Calu3 (cell line): ENCODE data around the gene PRSS33. TPM values are rescaled to one million over a fixed set of nuclear protein-coding genes. Genes with fewer than 3 reads are reported as not detected.
A peak's percentile ranks its signal among the peaks of the same experiment; 100 is the strongest.

ENCODE experiments used
- BruUV-seq: library from RNA; stranded (reverse); fragments of 400-500 nt; replicated peaks from 2 replicates; lab custom pipeline; 2021; lab: Mats Ljungman, UMichigan
- CTCF ChIA-PET: fragments of 300-600 bp; sonication (Branson Sonifier 250); formaldehyde crosslinking; loops from one replicate; lab custom pipeline; 2022; ENCODE audit warnings: antibody characterized with exemption; lab: Charles Lee
- DNase-seq: peaks from one replicate; pipeline ENCODE4 v3.0.0; 2022
- H3K27ac Mint-ChIP-seq: one replicate; pipeline ENCODE4 v1.8.0; 2022; ENCODE audit warnings: mixed read lengths; ENCODE audit not compliant: unreplicated experiment
- H3K27me3 Mint-ChIP-seq: one replicate; pipeline ENCODE4 v1.8.0; 2022; ENCODE audit warnings: mixed read lengths; ENCODE audit not compliant: unreplicated experiment
- H3K36me3 Mint-ChIP-seq: one replicate; pipeline ENCODE4 v1.8.0; 2022; ENCODE audit warnings: mild to moderate bottlenecking, moderate library complexity, mixed read lengths; ENCODE audit not compliant: insufficient read depth, unreplicated experiment
- H3K4me1 Mint-ChIP-seq: one replicate; pipeline ENCODE4 v1.8.0; 2022; ENCODE audit warnings: mild to moderate bottlenecking, low read depth, mixed read lengths; ENCODE audit not compliant: unreplicated experiment
- H3K4me3 Mint-ChIP-seq: one replicate; pipeline ENCODE4 v1.8.0; 2022; ENCODE audit warnings: mild to moderate bottlenecking, low read depth, moderate library complexity, mixed read lengths; ENCODE audit not compliant: unreplicated experiment
- H3K9me3 Mint-ChIP-seq: one replicate; pipeline ENCODE4 v1.8.0; 2022; ENCODE audit warnings: low read depth, mixed read lengths; ENCODE audit not compliant: unreplicated experiment
- CTCF ChIP-seq: fragments of 200-600 bp; IDR thresholded peaks from one replicate; pipeline ENCODE4 v1.8.0; 2022; ENCODE audit warnings: antibody characterized with exemption; ENCODE audit not compliant: unreplicated experiment
- intact Hi-C: fragments of 100-400 bp; cut with micrococcal nuclease; formaldehyde crosslinking; loops from one replicate; pipeline ENCODE4 v1.10.0; 2022; ENCODE audit not compliant: unreplicated experiment
- total RNA-seq: library from RNA; stranded (reverse); gene quantifications from 2 replicates; pipeline ENCODE4 v1.2.3, GENCODE V29; 2022

The PRSS33 gene
- total RNA-seq, 1 experiment from 2014 or later, result 13.2 TPM

- H3K27me3 Mint-ChIP-seq, result no peaks in the 10 kb centered on the region
- CTCF ChIA-PET, result no interaction called here
- intact Hi-C loops, result no loop called here
- H3K36me3 Mint-ChIP-seq, result peaks cover 8% of the 10 kb centered on the region
- H3K4me1 Mint-ChIP-seq, result peaks cover 38% of the 10 kb centered on the region
- no peak for TF ChIP-seq CTCF
- peak overlapping the region; percentile 99 for H3K27ac Mint-ChIP-seq
- no peak overlapping the region for H3K4me3 Mint-ChIP-seq
- BruUV-seq, result no TSS peak
- no peaks in the 10 kb centered on the region for H3K9me3 Mint-ChIP-seq
- no peak for DNase-seq
Observed at GRCh38 chr16:2792940-2793339, 5.6 kb upstream of the PRSS33 start.

- CTCF ChIA-PET, result interaction anchor here (0.8 kb wide), 1 partner anchor 8 kb away, joined by 3 read pairs; no protein-coding TSS in a partner anchor
- intact Hi-C loops, result no loop called here
Observed at GRCh38 chr16:2791174-2791573, 3.8 kb upstream of the PRSS33 start.

GRCh38 chr16:2790631-2791030 lies 3.3 kb upstream of the PRSS33 start:
- Mint-ChIP-seq H3K9me3 (no peaks in the 10 kb centered on the region), H3K4me1 (peaks cover 47% of the 10 kb centered on the region), H3K27ac (no peak overlapping the region), H3K27me3 (no peaks in the 10 kb centered on the region), H3K4me3 (no peak overlapping the region), H3K36me3 (peaks cover 16% of the 10 kb centered on the region)
- BruUV-seq, result no TSS peak
- DNase-seq, result no peak
- CTCF ChIA-PET, result interaction anchor here (0.8 kb wide), 1 partner anchor 8 kb away, joined by 3 read pairs; no protein-coding TSS in a partner anchor
- intact Hi-C loops, result no loop called here
- TF ChIP-seq CTCF, result no peak

More at GRCh38 chr16:2791174-2791573, 3.8 kb upstream of the PRSS33 start:
- no peak for DNase-seq
- Mint-ChIP-seq H3K27ac (no peak overlapping the region), H3K4me3 (no peak overlapping the region), H3K27me3 (no peaks in the 10 kb centered on the region), H3K4me1 (peaks cover 47% of the 10 kb centered on the region), H3K36me3 (peaks cover 10% of the 10 kb centered on the region), H3K9me3 (no peaks in the 10 kb centered on the region)
- BruUV-seq, result no TSS peak
- no peak for TF ChIP-seq CTCF

GRCh38 chr16:2787961-2788360 lies 601 bp upstream of the PRSS33 start:
- CTCF ChIA-PET, result interaction anchor here (1.0 kb wide), 1 partner anchor 10 kb away, joined by 3 read pairs; no protein-coding TSS in a partner anchor
- DNase-seq, result no peak
- no peak for TF ChIP-seq CTCF
- Mint-ChIP-seq H3K27ac (no peak overlapping the region), H3K9me3 (no peaks in the 10 kb centered on the region), H3K4me1 (peaks cover 38% of the 10 kb centered on the region), H3K36me3 (peaks cover 18% of the 10 kb centered on the region), H3K4me3 (peak overlapping the region; percentile 14), H3K27me3 (no peaks in the 10 kb centered on the region)
- BruUV-seq, result no TSS peak
- intact Hi-C loops, result no loop called here
